ENCODE data around the gene FAM170B.
A peak's percentile ranks its signal among the peaks of the same experiment; 100 is the strongest.

FAM170B gene

DNA sequence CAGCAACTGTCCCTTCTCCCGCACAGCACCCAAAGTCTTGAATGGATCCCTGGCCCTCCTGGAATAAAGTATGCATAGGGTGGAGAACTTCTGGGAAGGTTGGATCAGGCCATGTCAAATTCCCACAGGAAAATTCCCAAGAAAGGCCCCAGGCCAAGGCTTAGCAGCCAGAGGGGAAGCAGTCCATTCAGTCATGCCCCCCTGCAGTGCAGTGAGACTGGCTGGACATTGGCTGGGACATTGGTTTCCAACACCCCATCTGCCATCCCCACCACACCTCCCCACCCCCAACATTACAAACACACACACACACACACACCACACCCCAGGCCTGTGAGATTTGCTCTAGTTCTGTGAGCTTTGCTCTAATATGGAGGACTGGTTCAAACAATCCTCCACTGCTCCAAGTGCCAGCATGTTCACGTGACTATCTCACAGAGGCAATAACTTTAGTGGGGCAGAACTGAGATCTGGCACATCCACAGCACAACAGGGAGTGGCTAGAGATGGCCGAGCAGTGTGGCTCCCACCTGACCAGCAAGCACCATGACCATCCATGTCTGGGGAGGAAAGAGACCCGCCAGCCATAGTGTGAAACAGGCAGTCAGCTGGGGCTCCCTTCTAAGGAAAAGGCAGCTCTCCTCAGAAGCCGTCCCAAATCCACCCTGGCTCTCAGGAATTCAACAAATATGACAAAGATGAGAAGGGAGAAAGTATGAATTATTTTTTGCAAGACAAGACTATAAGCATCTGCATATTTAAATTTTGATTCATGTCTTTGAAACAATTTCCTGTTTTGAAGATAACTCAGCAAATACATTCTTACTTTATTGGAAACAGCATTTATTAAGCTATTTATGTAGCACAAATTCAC is 6.7 kb upstream of the FAM170B start:
- in situ Hi-C loops (cut with MboI; ENCODE audit: low sequenced_read_pairs, unreplicated experiment) = no loop called here
- TF ChIP-seq, protein P1, sequence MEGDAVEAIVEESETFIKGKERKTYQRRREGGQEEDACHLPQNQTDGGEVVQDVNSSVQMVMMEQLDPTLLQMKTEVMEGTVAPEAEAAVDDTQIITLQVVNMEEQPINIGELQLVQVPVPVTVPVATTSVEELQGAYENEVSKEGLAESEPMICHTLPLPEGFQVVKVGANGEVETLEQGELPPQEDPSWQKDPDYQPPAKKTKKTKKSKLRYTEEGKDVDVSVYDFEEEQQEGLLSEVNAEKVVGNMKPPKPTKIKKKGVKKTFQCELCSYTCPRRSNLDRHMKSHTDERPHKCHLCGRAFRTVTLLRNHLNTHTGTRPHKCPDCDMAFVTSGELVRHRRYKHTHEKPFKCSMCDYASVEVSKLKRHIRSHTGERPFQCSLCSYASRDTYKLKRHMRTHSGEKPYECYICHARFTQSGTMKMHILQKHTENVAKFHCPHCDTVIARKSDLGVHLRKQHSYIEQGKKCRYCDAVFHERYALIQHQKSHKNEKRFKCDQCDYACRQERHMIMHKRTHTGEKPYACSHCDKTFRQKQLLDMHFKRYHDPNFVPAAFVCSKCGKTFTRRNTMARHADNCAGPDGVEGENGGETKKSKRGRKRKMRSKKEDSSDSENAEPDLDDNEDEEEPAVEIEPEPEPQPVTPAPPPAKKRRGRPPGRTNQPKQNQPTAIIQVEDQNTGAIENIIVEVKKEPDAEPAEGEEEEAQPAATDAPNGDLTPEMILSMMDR (IDR thresholded peaks at IDR 0.05; ENCODE audit: borderline replicate concordance, control extremely low read depth, extremely low read depth, insufficient read depth, missing control alignments) = no peak
- no peak for DNase-seq (ENCODE audit: low spot score)

DNA sequence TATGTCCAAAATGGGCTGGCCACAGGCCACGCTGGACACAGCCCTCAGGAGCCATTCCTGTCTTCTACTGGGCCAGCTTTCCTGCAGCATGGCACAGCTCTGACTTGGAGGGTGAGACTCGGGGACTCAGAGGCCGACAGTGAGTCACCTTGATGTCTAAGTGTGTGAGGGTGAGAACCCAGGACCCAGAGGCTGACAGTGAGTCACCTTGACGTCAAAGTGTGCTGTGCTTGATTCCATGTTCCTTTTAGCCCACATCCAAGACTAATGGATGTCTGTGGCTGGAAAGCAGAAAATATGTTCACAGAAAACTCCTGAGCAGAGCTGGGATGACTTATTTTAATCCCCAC is 6.0 kb upstream of the FAM170B start:
- TF ChIP-seq, protein P1 (IDR thresholded peaks at IDR 0.05; ENCODE audit: borderline replicate concordance, control extremely low read depth, extremely low read depth, insufficient read depth, missing control alignments) = no peak
- in situ Hi-C loops (cut with MboI; ENCODE audit: low sequenced_read_pairs, unreplicated experiment) = no loop called here
- no peak for DNase-seq (ENCODE audit: low spot score)

DNA sequence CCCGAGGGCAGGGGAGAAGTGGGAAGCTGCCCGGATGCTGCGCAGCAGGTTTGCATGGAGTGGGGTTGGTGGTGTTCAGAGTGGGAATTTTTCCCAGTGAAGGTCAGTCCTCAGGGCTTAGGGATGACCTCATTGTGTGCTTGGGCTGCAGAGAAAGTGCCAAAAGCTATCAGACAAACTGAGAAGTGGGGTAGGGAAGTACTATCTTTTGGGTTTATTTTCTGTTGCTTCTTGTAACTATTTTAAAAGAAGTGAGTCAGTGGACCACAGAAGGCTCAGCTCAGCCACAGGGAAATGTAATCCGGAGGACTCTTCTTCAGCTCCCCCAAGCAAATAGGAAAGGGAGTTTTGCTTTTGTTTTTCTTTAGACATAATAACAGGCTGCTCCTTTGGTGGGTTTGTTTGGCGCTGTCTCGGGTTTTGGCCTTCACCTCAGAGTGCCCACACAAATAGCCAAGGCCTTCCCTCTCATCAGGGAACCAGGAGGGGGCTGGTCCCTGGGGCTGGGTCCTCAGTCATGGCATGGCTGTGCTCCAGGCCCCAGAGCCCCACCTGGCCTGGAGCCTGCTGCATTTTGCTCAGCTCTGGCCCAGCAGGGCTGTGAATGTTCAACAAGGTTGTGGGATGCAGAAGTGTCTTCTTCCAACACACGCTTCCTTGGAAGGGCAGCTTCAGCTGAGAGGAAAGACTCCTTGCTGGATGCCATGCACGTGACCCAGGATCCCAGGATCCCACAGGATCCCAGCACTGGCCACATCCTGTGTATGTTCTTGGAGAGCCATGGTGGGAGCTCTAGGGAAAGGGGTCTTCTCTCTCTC is 5.4 kb upstream of the FAM170B start:
- in situ Hi-C loops (cut with MboI; ENCODE audit: low sequenced_read_pairs, unreplicated experiment) = no loop called here
- TF ChIP-seq, protein P1 (IDR thresholded peaks at IDR 0.05; ENCODE audit: borderline replicate concordance, control extremely low read depth, extremely low read depth, insufficient read depth, missing control alignments) = no peak
- peak; percentile 51 for DNase-seq (ENCODE audit: low spot score)

DNA sequence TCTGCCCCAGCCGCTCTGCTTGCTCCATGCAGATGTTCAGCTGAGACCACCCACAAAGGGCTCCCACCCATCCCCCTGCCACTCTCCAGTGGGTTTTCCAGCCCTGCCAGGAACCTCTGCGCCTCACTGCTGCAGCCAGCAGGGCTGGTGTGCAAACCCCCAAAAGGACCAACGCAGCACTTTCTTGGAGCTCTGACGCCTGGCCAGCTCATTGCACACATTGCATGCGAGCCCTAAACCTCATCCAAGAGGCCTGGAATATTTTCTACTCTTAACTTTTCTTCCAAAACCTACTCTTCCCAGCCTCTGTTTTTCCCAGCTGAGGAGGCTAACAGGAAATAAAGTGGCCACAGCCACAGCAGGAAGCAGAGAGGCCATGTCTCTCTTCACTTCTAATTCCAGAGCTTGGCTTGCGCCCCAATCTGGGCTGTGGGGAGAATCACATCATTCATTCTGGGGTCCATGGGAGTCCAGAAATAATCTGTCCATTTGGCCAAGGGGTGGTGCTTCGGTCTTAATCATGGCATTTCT is 4.6 kb upstream of the FAM170B start:
- no peak for DNase-seq (ENCODE audit: low spot score)
- in situ Hi-C loops (cut with MboI; ENCODE audit: low sequenced_read_pairs, unreplicated experiment) = no loop called here

DNA sequence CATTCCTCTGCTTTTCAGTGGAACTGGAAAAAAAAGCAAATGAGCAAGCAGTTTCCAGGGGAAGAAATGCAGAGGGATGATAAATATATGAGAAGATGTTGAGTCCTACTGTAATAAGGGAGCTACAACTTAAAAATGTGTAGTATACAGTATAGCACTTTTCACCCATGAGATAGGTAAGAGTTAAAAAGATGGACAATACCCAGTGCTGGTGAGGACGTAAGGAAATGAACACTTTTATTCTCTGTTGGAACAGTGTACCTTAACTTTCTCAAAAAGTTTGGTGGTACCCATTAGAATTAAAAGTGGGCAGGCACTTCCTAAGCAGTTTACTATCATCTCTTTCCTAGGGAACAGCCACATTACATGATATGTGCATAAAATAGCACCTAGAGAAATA is 2.7 kb upstream of the FAM170B start:
- DNase-seq (ENCODE audit: low spot score) = no peak
- TF ChIP-seq, protein P1 (IDR thresholded peaks at IDR 0.05; ENCODE audit: borderline replicate concordance, control extremely low read depth, extremely low read depth, insufficient read depth, missing control alignments) = no peak
- in situ Hi-C loops (cut with MboI; ENCODE audit: low sequenced_read_pairs, unreplicated experiment) = no loop called here

More for the DNA sequence above, 4.6 kb upstream of the FAM170B start:
- TF ChIP-seq, protein P1 (IDR thresholded peaks at IDR 0.05; ENCODE audit: borderline replicate concordance, control extremely low read depth, extremely low read depth, insufficient read depth, missing control alignments) = no peak

DNA sequence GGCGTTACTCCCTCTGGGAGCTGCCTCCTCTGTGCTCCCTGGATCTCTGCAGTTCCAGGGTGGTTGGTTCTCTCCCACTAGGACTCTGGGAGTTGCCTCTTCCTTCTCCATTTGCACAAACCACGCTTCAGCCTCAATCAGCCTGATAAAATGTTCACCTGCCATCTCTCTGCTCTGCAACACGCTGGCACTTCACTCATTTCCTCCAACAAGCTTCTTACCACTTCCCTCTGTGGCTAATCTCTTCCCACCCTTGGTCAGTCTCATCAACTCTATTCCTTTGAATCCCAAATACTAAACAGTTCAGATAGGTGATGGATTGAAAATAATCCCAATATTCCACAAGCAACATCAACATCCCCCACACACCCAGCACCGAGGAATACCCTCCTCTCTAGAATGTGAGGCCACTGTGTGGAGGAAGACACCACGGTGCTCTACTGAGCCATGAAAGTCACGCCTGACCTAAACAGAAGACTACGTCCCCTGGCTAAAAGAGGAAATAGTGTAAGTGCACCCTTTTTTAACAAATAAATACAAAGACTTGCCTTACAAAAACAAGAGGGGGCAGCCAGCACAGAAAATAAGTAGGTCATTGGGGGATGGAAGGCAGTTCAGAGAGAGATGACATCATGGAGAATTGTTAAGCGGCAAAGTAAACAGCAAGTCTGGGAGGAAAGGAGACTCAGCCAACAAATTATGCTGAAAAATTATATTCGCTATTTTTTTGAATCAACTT is 1.9 kb upstream of the FAM170B start:
- in situ Hi-C loops (cut with MboI; ENCODE audit: low sequenced_read_pairs, unreplicated experiment) = no loop called here
- TF ChIP-seq, protein P1 (IDR thresholded peaks at IDR 0.05; ENCODE audit: borderline replicate concordance, control extremely low read depth, extremely low read depth, insufficient read depth, missing control alignments) = no peak
- peak; percentile 38 for DNase-seq (ENCODE audit: low spot score)

Data from GM13976 (cell line).